ENCODE results near the gene PLA2G7.
A peak's percentile ranks its signal among the peaks of the same experiment; 100 is the strongest.
"Not testable (repeated sequence)": the region's sequence is repeated elsewhere in the genome, so short reads cannot be mapped to it uniquely, and the experiment has no call there.

PLA2G7 gene
- 305 to 976 (median 539) reads per million in 18 experiments for total RNA-seq

DNA sequence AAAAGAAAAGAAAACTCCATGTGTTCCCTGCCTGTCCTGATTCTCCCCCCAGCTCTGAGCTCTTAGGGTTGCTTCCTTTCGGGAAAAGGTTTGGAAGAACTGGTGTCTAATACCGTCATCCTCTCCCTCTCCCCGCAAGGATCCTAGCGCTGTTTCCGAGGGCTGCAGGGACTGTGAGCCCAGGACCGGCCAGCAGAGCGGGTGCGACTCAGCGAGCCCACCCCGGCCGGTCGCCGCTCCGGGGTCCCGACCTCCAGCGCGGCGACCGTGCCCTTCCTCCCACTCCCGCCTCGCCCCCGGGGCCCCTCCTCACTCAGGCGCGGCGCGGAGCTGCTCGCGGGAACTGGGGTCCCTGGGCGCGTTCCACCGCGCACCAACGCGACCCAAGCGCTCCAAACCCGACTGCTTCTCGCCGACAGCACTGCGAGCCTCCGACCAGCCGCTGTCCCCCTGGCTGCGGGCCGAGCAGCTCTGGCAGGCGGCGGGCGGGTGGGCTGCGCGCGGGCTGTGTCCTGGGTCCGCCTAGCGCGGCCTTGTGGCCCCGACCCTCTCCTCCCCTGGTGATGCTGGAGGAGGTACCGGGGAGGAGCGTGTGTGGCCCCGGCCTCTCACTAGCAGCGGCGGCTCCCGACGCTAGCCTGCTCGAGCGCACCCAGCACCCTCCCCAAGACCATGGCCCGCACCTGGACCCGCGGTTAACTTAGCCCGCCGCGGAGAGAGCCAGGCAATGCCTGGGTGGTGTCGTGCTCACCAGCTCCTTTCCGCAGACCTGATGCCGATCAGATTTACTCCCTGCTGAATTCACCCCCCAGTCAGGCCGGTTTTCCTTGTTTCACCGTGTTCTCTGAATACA, at the start of gene PLA2G7:
Gene PLA2G7, minus strand, starts transcription at position 509 of the 853 bp plus-strand sequence. CDS start 12,484 bp downstream, outside the sequence.
- peak; percentile 74 to 89 for DNase-seq

DNA sequence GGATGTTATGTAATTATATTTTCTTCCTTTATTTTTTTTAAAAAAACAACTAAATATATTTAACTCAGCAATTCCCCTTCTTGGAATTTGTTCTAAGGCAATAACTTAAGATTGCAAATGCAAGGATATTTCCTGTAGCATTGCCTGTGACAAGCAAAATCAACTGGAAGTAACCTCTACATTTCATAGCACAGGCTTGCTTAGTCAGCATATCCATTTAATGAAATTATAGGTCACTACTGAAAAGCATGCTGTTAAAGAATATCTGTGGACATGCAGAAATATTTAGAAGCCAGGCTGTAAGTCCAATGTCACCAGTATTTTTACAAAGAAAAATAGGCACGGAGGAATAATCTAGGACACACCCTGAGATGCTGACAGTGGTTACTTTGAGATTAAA, 49.4 kb upstream of the PLA2G7 start:
- DNase-seq, result no peak

- peak; percentile 88 to 90 for DNase-seq
These were observed 46.6 kb upstream of the PLA2G7 start for GRCh38 chr6:46781478-46782378.

- no peak for DNase-seq
These were observed 42.5 kb upstream of the PLA2G7 start for GRCh38 chr6:46777476-46778346.

- DNase-seq, result no peak
These were observed 41.0 kb upstream of the PLA2G7 start for GRCh38 chr6:46776070-46776712.

DNA sequence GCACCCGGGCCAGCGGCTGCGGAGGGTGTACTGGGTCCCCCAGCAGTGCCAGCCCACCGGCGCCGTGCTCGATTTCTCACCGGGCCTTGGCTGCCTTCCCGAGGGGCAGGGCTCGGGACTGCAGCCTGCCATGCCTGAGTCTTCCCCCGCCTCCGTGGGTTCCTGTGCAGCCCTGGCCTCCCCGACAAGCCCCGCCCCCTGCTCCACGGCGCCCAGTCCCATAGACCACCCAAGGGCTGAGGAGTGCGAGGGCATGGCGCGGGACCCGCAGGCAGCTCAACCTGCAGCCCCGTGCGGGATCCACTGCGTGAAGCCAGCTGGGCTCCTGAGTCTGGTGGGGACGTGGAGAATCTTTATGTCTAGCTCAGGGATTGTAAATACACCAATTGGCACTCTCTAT, 39.6 kb upstream of the PLA2G7 start:
- not testable (repeated sequence) for DNase-seq

- peak; percentile 87 to 90 for DNase-seq
These were observed 38.2 kb upstream of the PLA2G7 start for GRCh38 chr6:46773201-46773855.

GRCh38 chr6:46772762-46773161, 37.6 kb upstream of the PLA2G7 start:
- peak; percentile 99 for DNase-seq

GRCh38 chr6:46772016-46772415, 36.8 kb upstream of the PLA2G7 start:
- peak; percentile 55 to 56 for DNase-seq

DNA sequence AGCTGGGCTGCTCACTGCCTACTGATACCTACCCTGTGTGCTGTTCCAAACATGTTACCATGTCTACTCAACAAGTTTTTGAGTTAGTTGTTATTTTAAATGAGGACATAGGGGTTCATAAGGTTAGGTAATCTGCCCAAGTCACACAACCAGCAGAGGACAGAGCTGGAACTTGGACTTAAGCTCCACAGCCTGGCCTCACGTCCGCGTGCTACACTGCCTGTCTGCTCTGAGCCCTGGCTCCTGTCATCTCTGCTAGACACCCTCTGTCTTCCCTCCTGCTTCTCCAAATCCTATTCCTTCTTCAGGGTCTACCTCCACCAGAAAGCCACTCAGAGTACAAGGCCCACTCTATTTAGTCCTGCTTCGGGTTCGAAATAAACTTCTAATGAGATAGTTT, 29.8 kb upstream of the PLA2G7 start:
- no peak for DNase-seq

- DNase-seq, result not testable (repeated sequence)
These were observed 29.1 kb upstream of the PLA2G7 start for GRCh38 chr6:46764280-46764679.

DNA sequence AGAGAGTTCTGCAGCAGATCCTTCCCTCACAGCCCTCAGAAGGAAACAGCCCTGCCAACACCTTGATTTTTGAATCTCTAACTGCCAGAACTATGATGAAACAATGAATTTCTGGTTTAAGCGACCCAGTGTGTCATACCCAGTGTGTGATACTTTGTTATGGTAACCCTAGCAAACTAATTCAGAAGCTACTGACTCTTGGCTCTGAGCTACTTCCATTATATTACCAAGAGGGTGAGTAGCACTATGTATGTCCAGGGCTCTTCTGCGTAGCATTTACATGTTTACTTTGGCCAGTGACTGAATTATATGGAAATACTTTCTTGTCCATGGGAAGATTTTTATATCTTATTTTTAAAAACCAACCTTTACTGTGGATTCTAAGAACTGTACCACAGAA, 28.3 kb upstream of the PLA2G7 start:
- no peak for DNase-seq

GRCh38 chr6:46760925-46761324, 25.8 kb upstream of the PLA2G7 start:
- peak; percentile 49 to 66 for DNase-seq

GRCh38 chr6:46758960-46759753, 24.0 kb upstream of the PLA2G7 start:
- DNase-seq, result no peak

- DNase-seq, result peak; percentile 70 to 89
These were observed 22.0 kb upstream of the PLA2G7 start for GRCh38 chr6:46757214-46757596.

GRCh38 chr6:46756469-46757213, 21.5 kb upstream of the PLA2G7 start:
- peak; percentile 67 to 81 for DNase-seq

- no peak for DNase-seq
These were observed 20.7 kb upstream of the PLA2G7 start for GRCh38 chr6:46755865-46756264.

DNA sequence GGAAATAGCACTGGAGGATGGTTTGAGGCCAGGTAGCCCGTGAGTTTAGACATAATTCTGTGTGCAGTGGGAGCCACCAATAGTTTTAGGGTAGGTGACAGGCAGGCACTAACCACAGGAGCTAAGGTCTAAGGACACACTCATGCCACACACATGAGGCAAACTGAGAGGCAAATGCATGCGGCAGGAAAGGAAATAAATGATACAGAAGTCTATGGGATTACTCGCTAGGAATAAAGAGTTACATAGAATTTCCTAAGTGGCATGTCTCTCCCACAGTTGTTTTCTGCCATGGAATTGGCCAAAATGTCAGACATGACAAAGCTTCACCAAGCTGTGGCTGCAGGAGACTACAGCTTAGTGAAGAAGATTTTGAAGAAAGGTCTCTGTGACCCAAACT, 16.5 kb upstream of the PLA2G7 start:
- no peak for DNase-seq

DNA sequence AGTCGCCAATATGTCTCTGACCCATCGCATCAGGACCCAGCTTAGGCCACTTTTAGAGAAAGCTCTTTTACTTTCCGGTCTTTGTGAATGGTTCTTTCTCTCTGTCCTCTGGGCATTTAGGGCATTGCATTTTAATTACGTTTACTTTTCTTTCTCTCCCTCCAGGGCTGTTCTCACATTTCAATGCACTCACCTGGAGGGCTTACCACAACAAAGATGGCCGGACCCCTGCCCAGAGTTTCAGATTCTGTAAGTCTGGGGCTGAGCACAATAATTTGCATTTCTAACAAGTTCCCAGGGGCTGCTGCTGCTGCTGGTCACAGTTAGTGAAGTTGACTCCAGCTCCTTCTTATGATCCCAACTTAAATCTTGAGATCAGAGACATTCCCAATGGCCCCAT, 14.6 kb upstream of the PLA2G7 start:
- no peak for DNase-seq
